ENCODE measurements around the gene ARMH3.

The ARMH3 gene

GRCh38 chr10:101838416-101838970, 217.5 kb downstream of the ARMH3 start:
- Histone ChIP-seq H3K9me3 (ENCODE audit: severe bottlenecking) (no peaks in the 10 kb centered on the region), H3K27me3 (ENCODE audit: insufficient read depth, poor library complexity, severe bottlenecking) (no peaks in the 10 kb centered on the region), H3K4me1 (ENCODE audit: insufficient read depth, poor library complexity, severe bottlenecking) (peaks cover 4% of the 10 kb centered on the region), H3K36me3 (ENCODE audit: low read depth) (no peaks in the 10 kb centered on the region), H3K27ac (ENCODE audit: poor library complexity, severe bottlenecking) (no peak overlapping the region), H3K4me3 (ENCODE audit: severe bottlenecking) (no peak overlapping the region)
- TF ChIP-seq CTCF (IDR thresholded peaks at IDR 0.05; ENCODE audit: poor library complexity, severe bottlenecking), result no peak
- ATAC-seq (ENCODE audit: low read depth) (no peak), DNase-seq (ENCODE audit: low spot score) (no peak)

- no peak overlapping the region for H3K4me3 ChIP-seq (ENCODE audit: severe bottlenecking)
- DNase-seq (ENCODE audit: low spot score), result peak; percentile 9
- TF ChIP-seq CTCF (IDR thresholded peaks at IDR 0.05; ENCODE audit: poor library complexity, severe bottlenecking), result no peak
Observed at GRCh38 chr10:101837748-101838147, 218.2 kb downstream of the ARMH3 start.

GRCh38 chr10:101835362-101835761, 220.6 kb downstream of the ARMH3 start:
- Histone ChIP-seq H3K4me1 (ENCODE audit: insufficient read depth, poor library complexity, severe bottlenecking) (peaks cover 5% of the 10 kb centered on the region), H3K9me3 (ENCODE audit: severe bottlenecking) (no peaks in the 10 kb centered on the region), H3K4me3 (ENCODE audit: severe bottlenecking) (no peak overlapping the region), H3K36me3 (ENCODE audit: low read depth) (no peaks in the 10 kb centered on the region), H3K27ac (ENCODE audit: poor library complexity, severe bottlenecking) (no peak overlapping the region), H3K27me3 (ENCODE audit: insufficient read depth, poor library complexity, severe bottlenecking) (no peaks in the 10 kb centered on the region)
- no peak for TF ChIP-seq CTCF (IDR thresholded peaks at IDR 0.05; ENCODE audit: poor library complexity, severe bottlenecking)
- ATAC-seq (ENCODE audit: low read depth), result no peak
- DNase-seq (ENCODE audit: low spot score), result no peak

More at GRCh38 chr10:101837748-101838147, 218.2 kb downstream of the ARMH3 start:
- H3K27ac ChIP-seq (ENCODE audit: poor library complexity, severe bottlenecking), result no peak overlapping the region
- no peaks in the 10 kb centered on the region for H3K27me3 ChIP-seq (ENCODE audit: insufficient read depth, poor library complexity, severe bottlenecking)
- H3K9me3 ChIP-seq (ENCODE audit: severe bottlenecking), result no peaks in the 10 kb centered on the region
- peaks cover 4% of the 10 kb centered on the region for H3K4me1 ChIP-seq (ENCODE audit: insufficient read depth, poor library complexity, severe bottlenecking)
- H3K36me3 ChIP-seq (ENCODE audit: low read depth), result no peaks in the 10 kb centered on the region
- ATAC-seq (ENCODE audit: low read depth), result no peak

GRCh38 chr10:101834341-101834740, 221.6 kb downstream of the ARMH3 start:
- no peak for TF ChIP-seq CTCF (IDR thresholded peaks at IDR 0.05; ENCODE audit: poor library complexity, severe bottlenecking)
- Histone ChIP-seq H3K27ac (ENCODE audit: poor library complexity, severe bottlenecking) (no peak overlapping the region), H3K9me3 (ENCODE audit: severe bottlenecking) (no peaks in the 10 kb centered on the region), H3K36me3 (ENCODE audit: low read depth) (no peaks in the 10 kb centered on the region), H3K4me3 (ENCODE audit: severe bottlenecking) (no peak overlapping the region), H3K27me3 (ENCODE audit: insufficient read depth, poor library complexity, severe bottlenecking) (no peaks in the 10 kb centered on the region), H3K4me1 (ENCODE audit: insufficient read depth, poor library complexity, severe bottlenecking) (peaks cover 5% of the 10 kb centered on the region)
- ATAC-seq (ENCODE audit: low read depth), result no peak
- peak; percentile 51 for DNase-seq (ENCODE audit: low spot score)

- DNase-seq (ENCODE audit: low spot score) (peak; percentile 2), ATAC-seq (ENCODE audit: low read depth) (no peak)
- Histone ChIP-seq H3K27me3 (ENCODE audit: insufficient read depth, poor library complexity, severe bottlenecking) (no peaks in the 10 kb centered on the region), H3K9me3 (ENCODE audit: severe bottlenecking) (no peaks in the 10 kb centered on the region), H3K27ac (ENCODE audit: poor library complexity, severe bottlenecking) (no peak overlapping the region), H3K4me3 (ENCODE audit: severe bottlenecking) (no peak overlapping the region), H3K4me1 (ENCODE audit: insufficient read depth, poor library complexity, severe bottlenecking) (peaks cover 5% of the 10 kb centered on the region), H3K36me3 (ENCODE audit: low read depth) (no peaks in the 10 kb centered on the region)
- TF ChIP-seq CTCF (IDR thresholded peaks at IDR 0.05; ENCODE audit: poor library complexity, severe bottlenecking), result no peak
Observed at GRCh38 chr10:101833466-101833865, 222.5 kb downstream of the ARMH3 start.

Measured in RWPE2 (cell line).